Inflammatory macrophage treated with lipopolysaccharide for 4 hours (primary cell): ENCODE measurements around the gene VCL.
A peak's percentile ranks its signal among the peaks of the same experiment; 100 is the strongest.

Experiments used
- DNase-seq: peaks from one replicate; pipeline ENCODE4 v3.0.0-alpha.2; 2020

Gene VCL

GRCh38 chr10:74079936-74080590 is 82.1 kb downstream of the VCL start:
- peak; percentile 30 for DNase-seq

- peak; percentile 62 for DNase-seq
These were observed 83.4 kb downstream of the VCL start for GRCh38 chr10:74081192-74081803.

GRCh38 chr10:74081941-74082718 is 84.2 kb downstream of the VCL start:
- peak; percentile 81 for DNase-seq

- no peak for DNase-seq
These were observed 85.4 kb downstream of the VCL start for GRCh38 chr10:74083304-74083703.

- DNase-seq: peak; percentile 42
These were observed 87.0 kb downstream of the VCL start for GRCh38 chr10:74084955-74085354.

GRCh38 chr10:74086317-74086716 is 88.4 kb downstream of the VCL start:
- DNase-seq: no peak

- no peak for DNase-seq
These were observed 90.8 kb downstream of the VCL start for GRCh38 chr10:74088722-74089121.

GRCh38 chr10:74092372-74092771 is 94.5 kb downstream of the VCL start:
- no peak for DNase-seq

GRCh38 chr10:74093530-74094164 is 95.7 kb downstream of the VCL start:
- no peak for DNase-seq

- DNase-seq: no peak
These were observed 96.3 kb downstream of the VCL start for GRCh38 chr10:74094231-74094630.

GRCh38 chr10:74096777-74097176 is 98.9 kb downstream of the VCL start:
- DNase-seq: no peak

GRCh38 chr10:74097776-74098175 is 99.9 kb downstream of the VCL start:
- DNase-seq: no peak

- no peak for DNase-seq
These were observed 101.5 kb downstream of the VCL start for GRCh38 chr10:74099420-74099819.

- no peak for DNase-seq
These were observed 101.9 kb downstream of the VCL start for GRCh38 chr10:74099836-74100235.

- no peak for DNase-seq
These were observed 105.8 kb downstream of the VCL start for GRCh38 chr10:74103560-74104258.

- no peak for DNase-seq
These were observed 106.6 kb downstream of the VCL start for GRCh38 chr10:74104480-74104879.

GRCh38 chr10:74104996-74105395 is 107.1 kb downstream of the VCL start:
- no peak for DNase-seq

GRCh38 chr10:74107391-74107790 is 109.5 kb downstream of the VCL start:
- no peak for DNase-seq

- DNase-seq: no peak
These were observed 111.5 kb downstream of the VCL start for GRCh38 chr10:74109452-74109851.

GRCh38 chr10:74110120-74110519 is 112.2 kb downstream of the VCL start:
- DNase-seq: no peak

GRCh38 chr10:74111799-74112198 is 113.9 kb downstream of the VCL start:
- DNase-seq: no peak

- no peak for DNase-seq
These were observed 115.6 kb downstream of the VCL start for GRCh38 chr10:74113546-74113945.

GRCh38 chr10:74114041-74114448 is 116.1 kb downstream of the VCL start:
- peak; percentile 45 for DNase-seq
